ENCODE measurements around the gene KEL.

DNA sequence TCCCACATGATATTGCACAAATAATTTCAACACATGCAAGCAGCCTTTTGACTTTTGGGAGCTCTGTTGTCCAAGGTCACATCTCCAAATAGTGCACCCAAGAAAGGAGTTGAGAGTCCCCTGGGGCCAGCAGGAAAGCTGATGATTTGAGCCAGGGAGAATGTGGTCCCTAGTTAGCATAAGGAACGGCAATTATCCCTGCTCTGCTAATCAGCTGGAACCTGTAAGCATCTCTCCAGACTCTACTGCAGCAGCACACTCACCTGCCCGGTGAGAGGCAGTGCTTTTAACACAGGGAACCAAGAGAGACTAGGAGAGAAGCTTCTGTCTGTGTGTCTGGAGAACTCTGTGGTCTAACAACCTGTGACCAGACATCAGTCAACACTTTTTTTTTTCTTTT lies 45.7 kb downstream of the KEL start:
- TF ChIP-seq CTCF (IDR thresholded peaks at IDR 0.05) (no peak), POLR2A (IDR thresholded peaks at IDR 0.05) (no peak), POLR2AphosphoS5 (IDR thresholded peaks at IDR 0.05) (no peak)

All from upper lobe of left lung (tissue), 4 donors.